H1 (cell line): Measurements from ENCODE around the gene PDXDC1. TPM values are rescaled to one million over a fixed set of nuclear protein-coding genes. Genes with fewer than 3 reads are reported as not detected.
A peak's percentile ranks its signal among the peaks of the same experiment; 100 is the strongest.
"Not testable (repeated sequence)": the region's sequence is repeated elsewhere in the genome, so short reads cannot be mapped to it uniquely, and the experiment has no call there.

Source experiments
- CTCF ChIA-PET: fragments of 300-600 bp; sonication (Branson Sonifier 250); formaldehyde crosslinking; loops from one replicate; lab custom pipeline; 2021; ENCODE audit not compliant: partially characterized antibody; lab: Charles Lee
- POLR2A ChIA-PET: fragments of 300-600 bp; sonication (Branson Sonifier 250); formaldehyde crosslinking; loops from one replicate; lab custom pipeline; 2021; ENCODE audit warnings: inconsistent platforms; ENCODE audit not compliant: partially characterized antibody; lab: Charles Lee
- DNase-seq, 2 experiments: peaks; one replicate each; pipeline versions ENCODE4 v3.0.0 to v3.0.0-alpha.2; 2010 to 2022; ENCODE audit warnings: low spot score in 2 of 2, low read depth in 1 of 2, mixed read lengths in 1 of 2
- FAIRE-seq: peaks from 2 replicates; lab custom pipeline; 2011; peaks lifted over from hg19 to GRCh38; lab: Jason Lieb, UNC
- H2AFZ ChIP-seq: 2 replicates; pipeline ENCODE4 v1.8.1; 2012; ENCODE audit warnings: low read length, inconsistent platforms
- H2AK5ac ChIP-seq: 2 replicates; pipeline ENCODE4 v1.6.1; 2013; ENCODE audit warnings: low read depth, low read length
- H2BK120ac ChIP-seq: replicated peaks from 2 replicates; pipeline ENCODE3; 2013; ENCODE audit warnings: low read depth, low read length, inconsistent platforms
- H2BK12ac ChIP-seq: 2 replicates; pipeline ENCODE4 v1.6.1; 2013; ENCODE audit warnings: low read depth, low read length
- H2BK15ac ChIP-seq: 2 replicates; pipeline ENCODE4 v1.6.1; 2013; ENCODE audit warnings: low read length
- H2BK20ac ChIP-seq: 2 replicates; pipeline ENCODE4 v1.6.1; 2013; ENCODE audit warnings: low read length
- H2BK5ac ChIP-seq: 2 replicates; pipeline ENCODE4 v1.6.1; 2013; ENCODE audit warnings: low read depth, low read length
- H3K14ac ChIP-seq: 2 replicates; pipeline ENCODE4 v1.6.1; 2013; ENCODE audit warnings: inconsistent platforms; ENCODE audit not compliant: insufficient read length
- H3K18ac ChIP-seq: 2 replicates; pipeline ENCODE4 v1.6.1; 2013; ENCODE audit warnings: low read length; ENCODE audit errors: extremely low read depth
- H3K23ac ChIP-seq: 2 replicates; pipeline ENCODE4 v1.6.1; 2013; ENCODE audit warnings: inconsistent platforms; ENCODE audit not compliant: insufficient read length
- H3K23me2 ChIP-seq: 2 replicates; pipeline ENCODE4 v1.6.1; 2013; ENCODE audit warnings: low read depth, low read length
- H3K27ac ChIP-seq: 2 replicates; pipeline ENCODE4 v1.6.1; 2011; ENCODE audit warnings: low read depth, low read length, inconsistent platforms
- H3K27me3 ChIP-seq, 4 experiments: replicated peaks in 1 of 4; 1 replicate in 1 of 4; 2 replicates in 3 of 4; pipeline versions ENCODE4 v1.6.1 to v1.8.1; 2011 to 2013; ENCODE audit warnings: low read length in 3 of 4, mild to moderate bottlenecking in 3 of 4, inconsistent platforms in 2 of 4, mixed read lengths in 2 of 4, moderate library complexity in 1 of 4; ENCODE audit not compliant: control insufficient read depth in 3 of 4, insufficient read depth in 3 of 4; ENCODE audit errors: extremely low read depth in 1 of 4
- H3K36me3 ChIP-seq, 4 experiments: 2 replicates each; pipeline versions ENCODE4 v1.6.1 to v1.8.1; 2011 to 2013; ENCODE audit warnings: mild to moderate bottlenecking in 4 of 4, low read length in 3 of 4, moderate library complexity in 2 of 4, control low read depth in 1 of 4, inconsistent platforms in 1 of 4; ENCODE audit not compliant: insufficient read depth in 4 of 4, control insufficient read depth in 2 of 4
- H3K4ac ChIP-seq: replicated peaks from 2 replicates; pipeline ENCODE3; 2013; ENCODE audit warnings: low read length, low read depth, mixed read lengths, inconsistent platforms; ENCODE audit not compliant: insufficient read length
- H3K4me1 ChIP-seq, 4 experiments: replicated peaks in 1 of 4; 1 replicate in 1 of 4; 2 replicates in 3 of 4; pipeline versions ENCODE4 v1.6.1 to v1.8.1; 2011 to 2013; ENCODE audit warnings: low read length in 3 of 4, inconsistent platforms in 2 of 4, mixed read lengths in 1 of 4; ENCODE audit not compliant: insufficient read depth in 4 of 4, control insufficient read depth in 3 of 4
- H3K4me2 ChIP-seq, 2 experiments: 2 replicates each; pipeline versions ENCODE4 v1.6.1 to v1.8.1; 2011 to 2013; ENCODE audit warnings: low read depth in 2 of 2, low read length in 2 of 2, control low read depth in 1 of 2, inconsistent platforms in 1 of 2, mild to moderate bottlenecking in 1 of 2; ENCODE audit not compliant: insufficient read depth in 1 of 2
- H3K4me3 ChIP-seq, 4 experiments: fragments of 200-600, 300-600 bp in 1 of 4; sonication (generic), shearing (Covaris generic), sonication (Bioruptor Twin) in 1 of 4; 2 replicates each; pipeline versions ENCODE4 v1.5.1 to v1.8.1; 2011 to 2016; ENCODE audit warnings: low read length in 4 of 4, low read depth in 3 of 4, control low read depth in 2 of 4, inconsistent platforms in 2 of 4, mild to moderate bottlenecking in 2 of 4, mixed read lengths in 1 of 4, moderate library complexity in 1 of 4; ENCODE audit not compliant: insufficient read depth in 2 of 4; ENCODE audit errors: extremely low read depth in 1 of 4
- H3K56ac ChIP-seq: replicated peaks from 2 replicates; pipeline ENCODE3; 2013; ENCODE audit warnings: low read depth, mild to moderate bottlenecking, mixed read lengths, low read length, inconsistent platforms; ENCODE audit not compliant: insufficient read length
- H3K79me1 ChIP-seq: 2 replicates; pipeline ENCODE4 v1.6.1; 2013; ENCODE audit warnings: low read depth, low read length, control low read depth
- H3K79me2 ChIP-seq, 2 experiments: 2 replicates each; pipeline versions ENCODE4 v1.6.1 to v1.8.1; 2012 to 2013; ENCODE audit warnings: low read length in 2 of 2, mild to moderate bottlenecking in 2 of 2, inconsistent platforms in 1 of 2; ENCODE audit not compliant: insufficient read depth in 2 of 2, control insufficient read depth in 1 of 2
- H3K9ac ChIP-seq, 4 experiments: replicated peaks in 1 of 4; 1 replicate in 1 of 4; 2 replicates in 3 of 4; pipeline versions ENCODE4 v1.6.1 to v1.8.1; 2011 to 2013; ENCODE audit warnings: low read depth in 3 of 4, low read length in 3 of 4, control low read depth in 2 of 4, mild to moderate bottlenecking in 2 of 4, moderate library complexity in 2 of 4, inconsistent platforms in 1 of 4; ENCODE audit errors: extremely low read depth in 1 of 4
- H3K9me3 ChIP-seq, 2 experiments: 2 replicates each; pipeline versions ENCODE4 v1.6.1 to v1.8.1; 2012 to 2013; ENCODE audit warnings: mild to moderate bottlenecking in 2 of 2, moderate library complexity in 2 of 2, control low read depth in 1 of 2, inconsistent platforms in 1 of 2, low read depth in 1 of 2, low read length in 1 of 2, mixed read lengths in 1 of 2; ENCODE audit not compliant: insufficient read depth in 2 of 2
- H4K20me1 ChIP-seq, 2 experiments: replicated peaks in 1 of 2; 2 replicates each; pipeline versions ENCODE3 to v1.8.1; 2011 to 2013; ENCODE audit warnings: inconsistent platforms in 2 of 2, low read length in 2 of 2, mild to moderate bottlenecking in 1 of 2; ENCODE audit not compliant: insufficient read depth in 2 of 2, control insufficient read depth in 1 of 2
- H4K5ac ChIP-seq: 2 replicates; pipeline ENCODE4 v1.6.1; 2013; ENCODE audit warnings: low read length, low read depth, mixed read lengths, inconsistent platforms; ENCODE audit not compliant: insufficient read length
- H4K8ac ChIP-seq: 2 replicates; pipeline ENCODE4 v1.8.0; 2013; ENCODE audit warnings: mild to moderate bottlenecking, moderate library complexity, low read length, inconsistent platforms; ENCODE audit not compliant: insufficient read depth; ENCODE audit errors: extremely low read depth
- H4K91ac ChIP-seq: replicated peaks from 2 replicates; pipeline ENCODE3; 2013; ENCODE audit warnings: low read length, mixed read lengths, inconsistent platforms; ENCODE audit not compliant: insufficient read length
- WGBS, 2 experiments: shearing (Covaris generic) in 1 of 2; methylation state at CpG; one replicate each; pipeline versions ENCODE4 v1.1.6 to v1.1.7; 2013 to 2015; ENCODE audit warnings: low lambda C conversion rate in 2 of 2, mixed read lengths in 2 of 2, inconsistent platforms in 1 of 2, low coverage in 1 of 2, missing lambda C conversion rate in 1 of 2; ENCODE audit not compliant: insufficient replicate concordance in 2 of 2, insufficient coverage in 1 of 2, insufficient read length in 1 of 2; ENCODE audit errors: extremely low coverage in 1 of 2, missing lambda C conversion rate in 1 of 2; 5-methylcytosine and 5-hydroxymethylcytosine counted together
- polyA plus RNA-seq, 7 experiments: library from polyadenylated mRNA; depleted of rRNA in 3 of 7; stranded (reverse) in 5 of 7; unstranded in 2 of 7; fragments of >200 nt in 5 of 7; fragments of 200-250 nt in 2 of 7; gene quantifications; 1 replicate in 5 of 7; 2 replicates in 1 of 7; 4 replicates in 1 of 7; pipeline versions ENCODE4 v1.2.1 to v1.2.3, GENCODE V29; 2011 to 2013; ENCODE audit warnings: missing spikeins in 2 of 7, mixed read lengths in 2 of 7
- total RNA-seq: library from RNA; stranded (reverse); fragmentation: NEBNext Ultra II Directional; extraction: Animal tissue kit (Norgen Biotek cat#: 25700); gene quantifications from 2 replicates; pipeline ENCODE4 v1.2.1, GENCODE V29; 2021
- TF ChIP-seq, protein P1 (sequence below), 3 experiments: IDR thresholded peaks; 1 replicate in 2 of 3; 2 replicates in 1 of 3; pipeline versions ENCODE4 v1.5.1 to v1.6.1; 2011; ENCODE audit warnings: low read length in 3 of 3, mild to moderate bottlenecking in 3 of 3, inconsistent platforms in 2 of 3, low read depth in 1 of 3, moderate library complexity in 1 of 3; ENCODE audit not compliant: insufficient read depth in 1 of 3; ENCODE audit errors: control extremely low read depth in 1 of 3

The PDXDC1 gene
- total and polyA plus RNA-seq, 2 of the 8 experiments (the other 6 are each of a cell fraction or from before 2014, with no cell fraction given) = 56.6 to 118 TPM

DNA sequence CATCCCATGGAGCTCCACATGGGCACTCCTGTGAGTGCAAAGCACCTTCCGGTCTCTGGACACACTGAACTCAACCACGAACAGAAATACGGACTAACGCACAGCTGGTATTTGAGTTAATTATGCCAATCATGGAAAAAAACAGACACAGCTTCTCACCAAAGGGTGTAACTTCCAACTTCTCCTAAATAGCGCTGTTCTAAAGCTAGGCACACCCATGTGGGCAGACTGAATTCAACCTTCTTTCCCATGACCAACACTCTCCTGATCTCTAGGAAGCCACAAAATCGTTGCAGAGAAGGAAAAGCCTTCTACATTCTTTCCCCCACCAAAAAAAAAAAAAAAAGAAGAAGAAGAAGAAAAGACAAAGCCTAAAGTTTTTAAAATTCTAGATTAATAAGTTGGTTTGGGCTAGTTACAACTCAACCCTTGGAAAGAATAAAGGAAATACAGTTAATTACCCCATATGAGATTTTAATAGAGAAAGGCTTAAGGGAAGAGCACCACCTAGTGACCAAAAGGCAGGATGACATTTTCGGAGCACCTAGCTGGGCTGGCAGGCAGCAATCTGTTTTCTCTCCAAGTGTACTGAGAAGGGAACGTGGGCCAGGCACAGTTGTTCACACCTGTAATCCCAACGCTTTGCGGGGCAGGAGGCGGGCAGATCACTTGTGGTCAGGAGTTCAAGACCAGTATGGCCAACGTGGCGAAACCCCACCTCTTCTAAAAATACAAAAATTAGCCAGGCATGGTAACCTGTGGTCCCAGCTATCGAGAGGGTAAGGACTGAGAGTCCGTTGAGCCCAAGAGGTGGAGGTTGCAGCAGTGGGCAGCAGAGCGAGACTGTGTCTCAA, 97.3 kb downstream of the PDXDC1 start:
- H3K18ac ChIP-seq, H3K79me2 ChIP-seq, H3K4ac ChIP-seq, H2BK15ac ChIP-seq, H3K27me3 ChIP-seq, H2BK12ac ChIP-seq, H3K23me2 ChIP-seq, H2BK5ac ChIP-seq, H3K14ac ChIP-seq, H3K9ac ChIP-seq, H3K27ac ChIP-seq, H3K56ac ChIP-seq, H2AK5ac ChIP-seq, H4K91ac ChIP-seq, H4K5ac ChIP-seq, H3K4me1 ChIP-seq, H3K9me3 ChIP-seq, H3K4me2 ChIP-seq, H3K4me3 ChIP-seq, H2BK120ac ChIP-seq, H3K23ac ChIP-seq, H3K79me1 ChIP-seq, DNase-seq, H4K8ac ChIP-seq, H2AFZ ChIP-seq, H2BK20ac ChIP-seq, H4K20me1 ChIP-seq, FAIRE-seq: not testable (repeated sequence)
- H3K36me3 ChIP-seq = peaks cover 12 to 57% (median 37%) of the 10 kb centered on the region in 4 experiments
- ChIA-PET CTCF (interaction anchor here (0.6 to 2.6 kb wide), 5 partner anchors 11 to 1580 kb away, joined by 3 to 8 read pairs (median 4); partner anchors contain the start of gene NTAN1), POLR2A (interaction anchor here (1.2 to 2.1 kb wide), 2 partner anchors 13 to 22 kb away, joined by 3 to 5 read pairs; partner anchors contain the start of gene RRN3)
- TF ChIP-seq, protein P1, sequence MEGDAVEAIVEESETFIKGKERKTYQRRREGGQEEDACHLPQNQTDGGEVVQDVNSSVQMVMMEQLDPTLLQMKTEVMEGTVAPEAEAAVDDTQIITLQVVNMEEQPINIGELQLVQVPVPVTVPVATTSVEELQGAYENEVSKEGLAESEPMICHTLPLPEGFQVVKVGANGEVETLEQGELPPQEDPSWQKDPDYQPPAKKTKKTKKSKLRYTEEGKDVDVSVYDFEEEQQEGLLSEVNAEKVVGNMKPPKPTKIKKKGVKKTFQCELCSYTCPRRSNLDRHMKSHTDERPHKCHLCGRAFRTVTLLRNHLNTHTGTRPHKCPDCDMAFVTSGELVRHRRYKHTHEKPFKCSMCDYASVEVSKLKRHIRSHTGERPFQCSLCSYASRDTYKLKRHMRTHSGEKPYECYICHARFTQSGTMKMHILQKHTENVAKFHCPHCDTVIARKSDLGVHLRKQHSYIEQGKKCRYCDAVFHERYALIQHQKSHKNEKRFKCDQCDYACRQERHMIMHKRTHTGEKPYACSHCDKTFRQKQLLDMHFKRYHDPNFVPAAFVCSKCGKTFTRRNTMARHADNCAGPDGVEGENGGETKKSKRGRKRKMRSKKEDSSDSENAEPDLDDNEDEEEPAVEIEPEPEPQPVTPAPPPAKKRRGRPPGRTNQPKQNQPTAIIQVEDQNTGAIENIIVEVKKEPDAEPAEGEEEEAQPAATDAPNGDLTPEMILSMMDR (IDR thresholded peaks at IDR 0.05; ENCODE audit: control extremely low read depth in 1 of 3, insufficient read depth in 1 of 3, low read depth in 1 of 3, low read length in 3 of 3) = peak in 1 of 3 experiments; percentile 12; a peak in 1 of 4 replicates
- 74% methylated on average over 14 of the region's 16 CpGs; no CpG with 5 or more reads in 1 of the 2 experiments for WGBS, 2 experiments
